ENCODE measurements around the gene TRHDE. TPM values are rescaled to one million over a fixed set of nuclear protein-coding genes. Genes with fewer than 3 reads are reported as not detected.

The TRHDE gene
- total and polyA plus RNA-seq, 2 donors from 2014 or later, result 1.6 to 18.6 TPM

DNA sequence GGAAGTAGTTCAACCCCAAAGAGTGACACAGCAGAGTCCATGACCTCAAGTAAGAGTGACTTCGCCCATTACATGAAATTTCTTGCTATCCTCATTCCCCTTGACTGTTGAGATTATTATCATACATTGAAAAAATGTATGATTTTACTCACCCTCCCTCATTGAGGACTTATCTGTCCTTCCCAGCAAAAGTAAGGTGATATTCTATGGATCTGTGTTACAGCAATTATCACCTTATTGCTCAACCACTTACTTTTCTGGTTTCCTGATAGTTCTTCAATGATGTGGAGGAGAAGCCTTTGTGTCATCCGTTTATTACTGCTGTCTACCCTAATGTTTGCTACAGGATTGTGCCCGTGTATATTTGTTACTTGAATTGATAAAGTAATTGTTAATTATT, 306.2 kb downstream of the TRHDE start:
- H3K4me1 ChIP-seq (ENCODE audit: control insufficient read depth in 2 of 3, insufficient read depth in 2 of 3, low read depth in 1 of 3, low read length in 3 of 3), result no peaks in the 10 kb centered on the region
- H3K27me3 ChIP-seq (ENCODE audit: control insufficient read depth, insufficient read depth, low read length), result no peaks in the 10 kb centered on the region
- H3K9me3 ChIP-seq (ENCODE audit: control insufficient read depth in 2 of 3, insufficient read depth in 1 of 3, low read length in 3 of 3), result no peaks in the 10 kb centered on the region
- DNase-seq (no peak), FAIRE-seq (no peak)
- no peaks in the 10 kb centered on the region for H3K36me3 ChIP-seq (ENCODE audit: control insufficient read depth in 2 of 3, insufficient read depth in 3 of 3, low read length in 3 of 3)
- H3K9ac ChIP-seq (ENCODE audit: low read length in 3 of 3), result no peak overlapping the region
- intact Hi-C loops (cut with DNase I), result no loop called here
- TF ChIP-seq, protein P1, sequence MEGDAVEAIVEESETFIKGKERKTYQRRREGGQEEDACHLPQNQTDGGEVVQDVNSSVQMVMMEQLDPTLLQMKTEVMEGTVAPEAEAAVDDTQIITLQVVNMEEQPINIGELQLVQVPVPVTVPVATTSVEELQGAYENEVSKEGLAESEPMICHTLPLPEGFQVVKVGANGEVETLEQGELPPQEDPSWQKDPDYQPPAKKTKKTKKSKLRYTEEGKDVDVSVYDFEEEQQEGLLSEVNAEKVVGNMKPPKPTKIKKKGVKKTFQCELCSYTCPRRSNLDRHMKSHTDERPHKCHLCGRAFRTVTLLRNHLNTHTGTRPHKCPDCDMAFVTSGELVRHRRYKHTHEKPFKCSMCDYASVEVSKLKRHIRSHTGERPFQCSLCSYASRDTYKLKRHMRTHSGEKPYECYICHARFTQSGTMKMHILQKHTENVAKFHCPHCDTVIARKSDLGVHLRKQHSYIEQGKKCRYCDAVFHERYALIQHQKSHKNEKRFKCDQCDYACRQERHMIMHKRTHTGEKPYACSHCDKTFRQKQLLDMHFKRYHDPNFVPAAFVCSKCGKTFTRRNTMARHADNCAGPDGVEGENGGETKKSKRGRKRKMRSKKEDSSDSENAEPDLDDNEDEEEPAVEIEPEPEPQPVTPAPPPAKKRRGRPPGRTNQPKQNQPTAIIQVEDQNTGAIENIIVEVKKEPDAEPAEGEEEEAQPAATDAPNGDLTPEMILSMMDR (IDR thresholded peaks at IDR 0.05; ENCODE audit: borderline replicate concordance, extremely low read depth, insufficient read depth), result no peak
- no peak overlapping the region for H3K4me3 ChIP-seq (ENCODE audit: low read length in 3 of 3)
- H3K27ac ChIP-seq (ENCODE audit: low read depth in 2 of 2, low read length in 2 of 2), result no peak overlapping the region

- H3K9me3 ChIP-seq (ENCODE audit: control insufficient read depth in 2 of 3, insufficient read depth in 1 of 3, low read length in 3 of 3), result no peaks in the 10 kb centered on the region
- intact Hi-C loops (cut with DNase I), result no loop called here
- no peaks in the 10 kb centered on the region for H3K36me3 ChIP-seq (ENCODE audit: control insufficient read depth in 2 of 3, insufficient read depth in 3 of 3, low read length in 3 of 3)
- H3K9ac ChIP-seq (ENCODE audit: low read length in 3 of 3), result no peak overlapping the region
- no peak overlapping the region for H3K27ac ChIP-seq (ENCODE audit: low read depth in 2 of 2, low read length in 2 of 2)
- no peaks in the 10 kb centered on the region for H3K4me1 ChIP-seq (ENCODE audit: control insufficient read depth in 2 of 3, insufficient read depth in 2 of 3, low read depth in 1 of 3, low read length in 3 of 3)
- no peak overlapping the region for H3K4me3 ChIP-seq (ENCODE audit: low read length in 3 of 3)
- no peaks in the 10 kb centered on the region for H3K27me3 ChIP-seq (ENCODE audit: control insufficient read depth, insufficient read depth, low read length)
- FAIRE-seq (no peak), DNase-seq (no peak)
- TF ChIP-seq, protein P1 (IDR thresholded peaks at IDR 0.05; ENCODE audit: borderline replicate concordance, extremely low read depth, insufficient read depth), result no peak
Measured at GRCh38 chr12:72586456-72586855, 314.3 kb downstream of the TRHDE start.

DNA sequence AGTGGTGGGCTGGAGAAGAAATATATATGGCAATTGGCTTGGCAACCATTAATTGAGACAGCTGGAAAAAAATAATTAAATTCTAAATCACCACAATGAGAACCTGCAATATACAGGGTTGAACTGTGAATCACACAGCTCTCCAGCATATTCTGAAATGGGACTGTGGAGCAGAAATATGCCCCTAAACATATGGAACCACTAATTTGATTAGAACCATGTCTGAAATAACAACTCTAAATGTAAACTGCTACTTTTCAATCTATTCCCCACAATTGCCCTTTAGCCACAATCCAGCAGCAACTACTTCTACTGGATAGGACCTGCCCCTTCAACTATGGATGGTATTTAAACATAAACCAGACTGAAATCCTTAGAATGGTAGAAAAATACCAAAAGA, 330.4 kb downstream of the TRHDE start:
- FAIRE-seq, result no peak
- DNase-seq, result no peak
- Histone ChIP-seq H3K27me3 (ENCODE audit: control insufficient read depth, insufficient read depth, low read length) (no peaks in the 10 kb centered on the region), H3K27ac (ENCODE audit: low read depth in 2 of 2, low read length in 2 of 2) (no peak overlapping the region), H3K9ac (ENCODE audit: low read length in 3 of 3) (no peak overlapping the region), H3K9me3 (ENCODE audit: control insufficient read depth in 2 of 3, insufficient read depth in 1 of 3, low read length in 3 of 3) (no peaks in the 10 kb centered on the region), H3K4me3 (ENCODE audit: low read length in 3 of 3) (no peak overlapping the region), H3K4me1 (ENCODE audit: control insufficient read depth in 2 of 3, insufficient read depth in 2 of 3, low read depth in 1 of 3, low read length in 3 of 3) (no peaks in the 10 kb centered on the region), H3K36me3 (ENCODE audit: control insufficient read depth in 2 of 3, insufficient read depth in 3 of 3, low read length in 3 of 3) (no peaks in the 10 kb centered on the region)
- TF ChIP-seq, protein P1 (IDR thresholded peaks at IDR 0.05; ENCODE audit: borderline replicate concordance, extremely low read depth, insufficient read depth), result no peak
- intact Hi-C loops (cut with DNase I), result no loop called here

DNA sequence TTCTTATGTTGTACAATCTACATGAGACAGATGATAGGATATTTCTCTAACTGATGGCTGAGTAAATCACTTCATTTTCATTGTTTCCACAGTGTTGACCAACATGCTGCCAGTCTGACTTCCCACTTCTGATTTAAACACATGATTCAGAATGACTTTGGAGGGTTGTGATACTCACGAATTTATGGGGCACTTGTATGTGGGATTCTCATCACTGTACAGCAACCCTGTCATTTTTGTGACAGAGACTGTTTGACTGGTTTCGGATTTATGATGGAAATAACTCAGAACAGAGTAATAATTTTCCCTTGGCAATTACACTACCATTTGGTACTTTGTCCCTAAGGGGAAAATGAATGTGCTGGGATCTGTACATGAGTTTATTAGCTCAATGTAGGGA, 333.8 kb downstream of the TRHDE start:
- intact Hi-C loops (cut with DNase I), result no loop called here
- H3K9ac ChIP-seq (ENCODE audit: low read length in 3 of 3), result no peak overlapping the region
- no peaks in the 10 kb centered on the region for H3K36me3 ChIP-seq (ENCODE audit: control insufficient read depth in 2 of 3, insufficient read depth in 3 of 3, low read length in 3 of 3)
- H3K9me3 ChIP-seq (ENCODE audit: control insufficient read depth in 2 of 3, insufficient read depth in 1 of 3, low read length in 3 of 3), result no peaks in the 10 kb centered on the region
- H3K4me1 ChIP-seq (ENCODE audit: control insufficient read depth in 2 of 3, insufficient read depth in 2 of 3, low read depth in 1 of 3, low read length in 3 of 3), result no peaks in the 10 kb centered on the region
- H3K27me3 ChIP-seq (ENCODE audit: control insufficient read depth, insufficient read depth, low read length), result no peaks in the 10 kb centered on the region
- TF ChIP-seq, protein P1 (IDR thresholded peaks at IDR 0.05; ENCODE audit: borderline replicate concordance, extremely low read depth, insufficient read depth), result no peak
- DNase-seq (no peak), FAIRE-seq (no peak)
- no peak overlapping the region for H3K27ac ChIP-seq (ENCODE audit: low read depth in 2 of 2, low read length in 2 of 2)
- H3K4me3 ChIP-seq (ENCODE audit: low read length in 3 of 3), result no peak overlapping the region
